Lung (tissue), 12 donors: Measurements from ENCODE around the gene RSPO3. TPM values are rescaled to one million over a fixed set of nuclear protein-coding genes. Genes with fewer than 3 reads are reported as not detected.

Experiments
- ATAC-seq: fragments of 200-7000 bp; cut with Tn5 transposase; one replicate; pipeline ENCODE4 v1.9.1; 2020; ENCODE audit warnings: moderate number of reproducible peaks; ENCODE audit not compliant: insufficient read depth, low FRiP score
- DNase-seq, 3 donors: peaks; one replicate each; pipeline ENCODE4 v3.0.0-alpha.2; 2013 to 2017
- H3K27ac ChIP-seq, 2 donors: one replicate each; pipeline ENCODE4 v1.5.1; 2013; ENCODE audit warnings: mild to moderate bottlenecking in 2 of 2, moderate library complexity in 2 of 2, control low read depth in 1 of 2, inconsistent platforms in 1 of 2, low read depth in 1 of 2, low read length in 1 of 2
- H3K27me3 ChIP-seq, 3 donors: one replicate each; pipeline ENCODE4 v1.5.1; 2013; ENCODE audit warnings: low read length in 2 of 3; ENCODE audit not compliant: control insufficient read depth in 3 of 3, insufficient read depth in 3 of 3
- H3K36me3 ChIP-seq, 4 donors: one replicate each; pipeline ENCODE4 v1.5.1; 2013; ENCODE audit warnings: low read length in 4 of 4, mild to moderate bottlenecking in 1 of 4, moderate library complexity in 1 of 4; ENCODE audit not compliant: control insufficient read depth in 4 of 4, insufficient read depth in 4 of 4
- H3K4me1 ChIP-seq, 5 donors: one replicate each; pipeline ENCODE4 v1.5.1; 2013; ENCODE audit warnings: low read length in 5 of 5, mild to moderate bottlenecking in 2 of 5, moderate library complexity in 1 of 5; ENCODE audit not compliant: control insufficient read depth in 5 of 5, insufficient read depth in 5 of 5
- H3K4me3 ChIP-seq: one replicate; pipeline ENCODE4 v1.5.1; 2013; ENCODE audit warnings: mild to moderate bottlenecking, control low read depth, moderate library complexity
- H3K9ac ChIP-seq, 2 donors: one replicate each; pipeline ENCODE4 v1.5.1; 2013; ENCODE audit warnings: low read length in 2 of 2, control low read depth in 1 of 2; ENCODE audit not compliant: insufficient read depth in 1 of 2
- H3K9me3 ChIP-seq, 4 donors: one replicate each; pipeline ENCODE4 v1.5.1; 2013; ENCODE audit warnings: low read length in 3 of 4, mild to moderate bottlenecking in 1 of 4, moderate library complexity in 1 of 4; ENCODE audit not compliant: control insufficient read depth in 4 of 4, insufficient read depth in 3 of 4
- WGBS, 2 donors: extraction: QIAGEN DNeasy Blood & Tissue Kit; methylation state at CpG; one replicate each; pipeline ENCODE4 v1.1.7; 2013; 5-methylcytosine and 5-hydroxymethylcytosine counted together
- polyA plus RNA-seq, 2 donors: library from polyadenylated mRNA; stranded (reverse); fragments of 200-250 nt; gene quantifications; one replicate each; pipeline ENCODE4 v1.2.1, GENCODE V29; 2013
- total RNA-seq, 2 donors: library from RNA; depleted of rRNA in 1 of 2; stranded (reverse); fragments of >200 nt in 1 of 2; gene quantifications; one replicate each; pipeline ENCODE4 v1.2.1, GENCODE V29; 2014 to 2021
- TF ChIP-seq, protein P1 (sequence below): IDR thresholded peaks from 2 replicates; pipeline ENCODE4 v1.5.1; 2012; ENCODE audit warnings: mild to moderate bottlenecking; ENCODE audit errors: control extremely low read depth, extremely low read depth
- donor health status: control.
- donor health status: control.
- donor health status: Bipolar disorder and iron deficiency.
- donor health status: healthy.
- donor health status: DM: yes; HTN: yes; CAD: no.

Gene RSPO3
- total and polyA plus RNA-seq, 4 donors = 0.88 to 5.9 (median 4.6) TPM

DNA sequence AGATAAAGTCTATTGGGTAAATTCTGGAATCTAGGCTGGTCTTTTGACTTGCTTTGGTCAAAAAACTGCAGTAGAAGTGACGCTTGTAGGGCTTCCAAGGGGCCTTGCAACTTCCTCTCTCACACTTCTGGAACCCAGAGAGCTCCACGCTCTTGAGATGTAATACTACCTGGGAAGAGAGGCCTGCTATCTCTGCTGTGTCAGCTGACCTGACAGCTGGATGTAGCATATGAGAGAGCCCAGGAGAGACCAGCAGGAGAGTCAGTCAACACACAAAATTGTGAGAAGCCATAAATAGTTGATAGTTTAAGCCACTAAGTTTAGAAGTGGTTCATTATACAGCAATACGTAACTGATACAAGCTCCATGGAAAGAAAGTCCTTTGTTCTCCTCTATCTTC, 7.8 kb upstream of the RSPO3 start:
- TF ChIP-seq, protein P1, sequence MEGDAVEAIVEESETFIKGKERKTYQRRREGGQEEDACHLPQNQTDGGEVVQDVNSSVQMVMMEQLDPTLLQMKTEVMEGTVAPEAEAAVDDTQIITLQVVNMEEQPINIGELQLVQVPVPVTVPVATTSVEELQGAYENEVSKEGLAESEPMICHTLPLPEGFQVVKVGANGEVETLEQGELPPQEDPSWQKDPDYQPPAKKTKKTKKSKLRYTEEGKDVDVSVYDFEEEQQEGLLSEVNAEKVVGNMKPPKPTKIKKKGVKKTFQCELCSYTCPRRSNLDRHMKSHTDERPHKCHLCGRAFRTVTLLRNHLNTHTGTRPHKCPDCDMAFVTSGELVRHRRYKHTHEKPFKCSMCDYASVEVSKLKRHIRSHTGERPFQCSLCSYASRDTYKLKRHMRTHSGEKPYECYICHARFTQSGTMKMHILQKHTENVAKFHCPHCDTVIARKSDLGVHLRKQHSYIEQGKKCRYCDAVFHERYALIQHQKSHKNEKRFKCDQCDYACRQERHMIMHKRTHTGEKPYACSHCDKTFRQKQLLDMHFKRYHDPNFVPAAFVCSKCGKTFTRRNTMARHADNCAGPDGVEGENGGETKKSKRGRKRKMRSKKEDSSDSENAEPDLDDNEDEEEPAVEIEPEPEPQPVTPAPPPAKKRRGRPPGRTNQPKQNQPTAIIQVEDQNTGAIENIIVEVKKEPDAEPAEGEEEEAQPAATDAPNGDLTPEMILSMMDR = no peak
- DNase-seq = no peak
- Histone ChIP-seq H3K4me3 (no peak overlapping the region), H3K9me3 (no peaks in the 10 kb centered on the region), H3K36me3 (no peaks in the 10 kb centered on the region), H3K27ac (no peak overlapping the region), H3K9ac (no peak overlapping the region), H3K27me3 (peaks cover 0 to 3% (median 0%) of the 10 kb centered on the region in 3 donors), H3K4me1 (peaks cover 0 to 8% (median 0%) of the 10 kb centered on the region in 5 donors)
- 79 to 88% methylated on average over 3 of the region's 3 CpGs for WGBS, 2 donors
- ATAC-seq = no peak

DNA sequence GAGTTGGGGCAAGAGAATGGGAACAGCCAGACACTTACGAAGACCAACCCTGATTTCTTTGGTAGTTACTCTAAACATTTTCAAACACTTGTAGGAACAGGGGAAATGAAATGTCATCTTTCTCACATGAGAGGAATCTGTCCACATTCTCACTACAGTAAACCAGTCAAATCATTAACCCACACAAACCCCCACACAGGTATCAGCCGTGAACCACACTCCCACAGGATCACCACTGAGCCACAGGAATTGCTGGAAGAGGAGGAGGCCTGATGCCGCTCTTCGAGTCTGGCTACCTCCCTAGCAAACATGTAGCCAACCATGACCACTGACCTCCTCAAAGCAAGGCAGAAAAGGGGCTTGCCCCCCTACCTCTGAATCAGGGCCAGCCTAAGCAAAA, 6.9 kb upstream of the RSPO3 start:
- DNase-seq (no peak), ATAC-seq (no peak)
- H3K4me3 ChIP-seq = no peak overlapping the region
- 82 to 90% methylated on average over 4 of the region's 4 CpGs for WGBS, 2 donors
- H3K9me3 ChIP-seq = no peaks in the 10 kb centered on the region
- H3K4me1 ChIP-seq = peaks cover 0 to 13% (median 0%) of the 10 kb centered on the region in 5 donors
- H3K36me3 ChIP-seq = no peaks in the 10 kb centered on the region
- TF ChIP-seq, protein P1 = no peak
- no peak overlapping the region for H3K9ac ChIP-seq
- H3K27ac ChIP-seq = no peak overlapping the region
- peaks cover 0 to 3% (median 0%) of the 10 kb centered on the region in 3 donors for H3K27me3 ChIP-seq

DNA sequence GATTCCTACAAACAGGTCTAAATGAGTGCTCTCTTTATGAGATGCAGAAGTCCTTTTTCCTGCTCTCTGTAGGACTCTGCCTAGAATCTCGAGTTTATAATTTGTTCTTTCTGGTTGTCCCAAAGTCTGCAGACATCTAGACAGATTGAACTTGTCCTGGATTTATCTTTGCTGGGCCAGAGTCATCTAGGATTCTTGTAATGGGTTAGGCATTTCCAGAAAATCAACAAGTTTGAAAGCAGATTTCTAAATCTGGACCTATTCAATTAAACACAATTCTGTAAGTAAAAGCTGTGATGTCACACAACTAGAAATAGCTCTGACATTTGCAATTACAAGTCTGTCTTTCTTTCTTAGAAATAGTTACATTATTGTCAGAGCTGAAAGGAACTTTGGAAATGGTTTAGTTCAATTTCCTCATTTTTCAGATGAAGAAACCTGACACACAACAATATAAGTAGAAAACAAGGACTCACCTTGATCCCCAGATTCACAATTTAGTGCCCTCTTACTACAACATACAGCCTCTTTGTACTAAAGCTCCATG, 4.2 kb upstream of the RSPO3 start:
- no peaks in the 10 kb centered on the region for H3K36me3 ChIP-seq
- H3K27ac ChIP-seq = no peak overlapping the region
- no peaks in the 10 kb centered on the region for H3K9me3 ChIP-seq
- TF ChIP-seq, protein P1 = no peak
- H3K9ac ChIP-seq = no peak overlapping the region
- WGBS, 2 donors = 63 to 76% methylated on average over 1 of the region's 1 CpG
- H3K4me3 ChIP-seq = no peak overlapping the region
- peaks cover 0 to 5% (median 0%) of the 10 kb centered on the region in 3 donors for H3K27me3 ChIP-seq
- ATAC-seq = no peak
- DNase-seq = no peak
- H3K4me1 ChIP-seq = peaks cover 0 to 20% (median 3%) of the 10 kb centered on the region in 5 donors
